ENCODE measurements around the gene EED. TPM values are rescaled to one million over a fixed set of nuclear protein-coding genes. Genes with fewer than 3 reads are reported as not detected.
A peak's percentile ranks its signal among the peaks of the same experiment; 100 is the strongest.

Gene EED
- total and polyA plus RNA-seq, 9 donors: 16.2 to 29.4 (median 17.2) TPM

DNA sequence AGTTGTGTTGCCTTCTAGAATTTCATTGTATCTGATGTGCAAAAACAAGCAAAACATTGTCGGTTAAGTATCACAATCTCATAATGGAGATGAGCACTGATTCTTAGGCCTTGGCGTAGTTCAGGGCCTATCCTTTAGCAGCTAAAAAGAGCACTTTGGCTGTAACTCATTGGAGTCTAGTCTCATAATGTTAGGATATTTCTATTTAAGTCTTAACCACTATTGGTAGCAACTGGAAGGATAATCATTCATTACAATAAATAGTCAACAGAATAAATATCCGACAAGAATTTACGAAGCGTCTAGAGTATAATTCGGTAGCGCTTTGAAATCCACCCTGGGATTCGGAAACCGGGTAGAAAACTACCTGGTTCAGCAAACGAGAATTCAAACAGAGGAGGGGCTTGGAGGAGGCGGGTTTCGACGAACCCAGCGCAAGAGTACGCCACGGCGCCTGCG lies 461 bp upstream of the EED start:
- no peaks in the 10 kb centered on the region for H3K36me3 ChIP-seq
- peaks cover 3% of the 10 kb centered on the region for H3K4me1 ChIP-seq (ENCODE audit: insufficient read depth)
- peak; percentile 86 to 89 (median 87) for DNase-seq
- no peaks in the 10 kb centered on the region for H3K9me3 ChIP-seq
- H3K27ac ChIP-seq: peak overlapping the region; percentile 69 to 97
- H3K4me3 ChIP-seq: peak overlapping the region; percentile 90
- 0 to 1% (median 1%) methylated on average over 18 of the region's 18 CpGs for WGBS, 3 donors
- TF ChIP-seq POLR2A (IDR thresholded peaks at IDR 0.05) (no peak), EP300 (IDR thresholded peaks at IDR 0.05) (no peak)
- TF ChIP-seq, protein P1, sequence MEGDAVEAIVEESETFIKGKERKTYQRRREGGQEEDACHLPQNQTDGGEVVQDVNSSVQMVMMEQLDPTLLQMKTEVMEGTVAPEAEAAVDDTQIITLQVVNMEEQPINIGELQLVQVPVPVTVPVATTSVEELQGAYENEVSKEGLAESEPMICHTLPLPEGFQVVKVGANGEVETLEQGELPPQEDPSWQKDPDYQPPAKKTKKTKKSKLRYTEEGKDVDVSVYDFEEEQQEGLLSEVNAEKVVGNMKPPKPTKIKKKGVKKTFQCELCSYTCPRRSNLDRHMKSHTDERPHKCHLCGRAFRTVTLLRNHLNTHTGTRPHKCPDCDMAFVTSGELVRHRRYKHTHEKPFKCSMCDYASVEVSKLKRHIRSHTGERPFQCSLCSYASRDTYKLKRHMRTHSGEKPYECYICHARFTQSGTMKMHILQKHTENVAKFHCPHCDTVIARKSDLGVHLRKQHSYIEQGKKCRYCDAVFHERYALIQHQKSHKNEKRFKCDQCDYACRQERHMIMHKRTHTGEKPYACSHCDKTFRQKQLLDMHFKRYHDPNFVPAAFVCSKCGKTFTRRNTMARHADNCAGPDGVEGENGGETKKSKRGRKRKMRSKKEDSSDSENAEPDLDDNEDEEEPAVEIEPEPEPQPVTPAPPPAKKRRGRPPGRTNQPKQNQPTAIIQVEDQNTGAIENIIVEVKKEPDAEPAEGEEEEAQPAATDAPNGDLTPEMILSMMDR (IDR thresholded peaks at IDR 0.05): no peak
- intact Hi-C loops (cut with DNase I): no loop called here
- H3K27me3 ChIP-seq: no peaks in the 10 kb centered on the region

DNA sequence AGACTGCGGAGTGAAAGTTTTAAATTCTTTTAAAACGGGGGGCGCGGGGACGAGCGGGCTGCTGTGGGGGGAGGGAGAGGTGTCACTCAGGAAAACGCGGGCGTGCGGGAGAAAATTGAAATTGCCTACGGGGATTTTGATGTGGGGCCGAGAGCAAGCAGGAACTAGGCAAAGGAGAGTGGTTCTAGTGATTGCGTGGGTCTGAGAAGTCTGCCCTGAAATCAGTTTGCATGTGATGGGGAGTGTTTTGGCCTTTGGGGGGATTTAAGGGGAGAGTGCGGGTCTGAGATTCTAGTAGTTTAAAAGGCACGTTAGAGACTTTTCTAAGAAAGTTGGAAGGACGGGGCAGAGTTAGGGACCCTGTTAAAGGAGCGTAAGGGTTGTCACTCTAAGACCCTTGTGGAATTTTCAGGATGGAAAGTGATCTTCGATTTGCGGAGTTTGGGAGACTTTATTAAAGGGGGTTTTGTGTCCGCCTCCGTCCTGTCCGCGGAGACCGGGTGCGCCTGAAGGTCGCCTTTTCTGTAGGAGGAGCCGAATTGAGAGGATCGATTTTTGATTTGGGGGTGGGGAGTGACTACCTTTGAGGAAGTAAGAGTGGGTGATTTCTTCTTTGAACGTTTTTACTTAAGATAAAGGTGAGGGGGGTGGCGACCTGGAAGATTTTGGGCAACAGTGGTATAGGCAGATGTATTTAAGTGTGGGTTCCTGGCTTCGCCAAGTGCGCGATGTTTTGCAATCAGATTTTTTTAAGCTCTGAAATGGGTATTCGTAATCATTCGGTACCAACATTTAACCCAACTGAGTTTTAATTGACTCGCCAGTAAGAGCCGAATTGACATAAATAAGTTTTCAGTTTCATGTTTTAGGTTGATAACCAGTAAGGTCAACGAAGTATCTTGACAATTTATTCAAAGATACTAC lies 1.1 kb downstream of the EED start:
- no peaks in the 10 kb centered on the region for H3K36me3 ChIP-seq
- H3K27me3 ChIP-seq: no peaks in the 10 kb centered on the region
- H3K9me3 ChIP-seq: no peaks in the 10 kb centered on the region
- 1% methylated on average over 38 of the region's 38 CpGs for WGBS, 3 donors
- peaks cover 3% of the 10 kb centered on the region for H3K4me1 ChIP-seq (ENCODE audit: insufficient read depth)
- DNase-seq: peak in 1 of 5 donors; percentile 18
- TF ChIP-seq EP300 (IDR thresholded peaks at IDR 0.05): no peak
- TF ChIP-seq, protein P1 (IDR thresholded peaks at IDR 0.05): no peak
- H3K27ac ChIP-seq: peak overlapping the region; percentile 34 to 97
- intact Hi-C loops (cut with DNase I): loop anchor here in 1 of 4 donors (2.0 kb wide), 1 partner anchor 53 kb away; no protein-coding TSS in a partner anchor
- peak overlapping the region; percentile 90 for H3K4me3 ChIP-seq

DNA sequence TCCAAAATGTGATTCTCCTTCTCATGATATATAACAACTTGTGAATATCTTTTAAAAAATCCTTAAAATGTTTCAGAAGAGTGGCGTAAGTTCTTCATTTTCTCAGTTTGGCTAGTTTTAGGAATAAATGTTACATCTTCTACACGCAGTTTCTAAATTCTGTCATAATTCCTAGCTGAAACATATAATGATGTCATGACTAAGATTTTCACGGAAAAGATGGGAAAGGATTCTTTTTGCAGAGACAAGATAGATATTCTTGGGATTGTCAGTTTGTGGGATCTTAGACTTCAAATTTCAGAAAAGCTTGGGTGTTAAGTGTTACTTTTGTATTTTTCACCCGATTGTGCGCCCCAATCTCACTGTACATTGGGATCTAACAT lies 1.7 kb downstream of the EED start:
- WGBS, 3 donors: 53 to 57% (median 54%) methylated on average over 5 of the region's 5 CpGs
- no peaks in the 10 kb centered on the region for H3K27me3 ChIP-seq
- no peaks in the 10 kb centered on the region for H3K36me3 ChIP-seq
- intact Hi-C loops (cut with DNase I): loop anchor here in 1 of 4 donors (2.0 kb wide), 1 partner anchor 53 kb away; no protein-coding TSS in a partner anchor
- H3K4me1 ChIP-seq (ENCODE audit: insufficient read depth): peaks cover 3% of the 10 kb centered on the region
- peak overlapping the region; percentile 90 for H3K4me3 ChIP-seq
- DNase-seq: no peak
- no peaks in the 10 kb centered on the region for H3K9me3 ChIP-seq
- TF ChIP-seq EP300 (IDR thresholded peaks at IDR 0.05) (no peak), POLR2A (IDR thresholded peaks at IDR 0.05) (no peak)
- TF ChIP-seq, protein P1 (IDR thresholded peaks at IDR 0.05): no peak
- no peak overlapping the region for H3K27ac ChIP-seq

DNA sequence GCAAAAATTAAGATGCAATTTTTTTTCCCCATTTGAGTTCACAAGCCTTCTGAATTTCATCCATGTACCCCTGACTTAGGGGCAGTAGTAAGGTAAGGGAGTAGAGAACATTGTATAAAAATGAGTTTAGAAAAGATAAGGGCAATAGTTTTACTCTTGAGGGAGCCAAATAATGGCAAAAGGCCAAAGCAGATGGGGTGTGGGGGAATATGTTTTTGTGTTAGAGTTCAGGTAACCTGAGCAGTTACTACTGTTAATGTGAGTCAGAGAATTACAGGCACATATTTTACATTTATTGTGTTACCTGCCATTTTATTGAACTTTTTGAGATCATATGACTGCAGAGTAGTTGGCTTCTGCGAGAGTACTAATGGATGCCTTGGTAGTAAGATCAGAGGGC lies 3.1 kb downstream of the EED start:
- H3K4me3 ChIP-seq: no peak overlapping the region
- H3K4me1 ChIP-seq (ENCODE audit: insufficient read depth): peaks cover 3% of the 10 kb centered on the region
- no peaks in the 10 kb centered on the region for H3K36me3 ChIP-seq
- no peak overlapping the region for H3K27ac ChIP-seq
- no peak for TF ChIP-seq POLR2A (IDR thresholded peaks at IDR 0.05)
- no peak for TF ChIP-seq EP300 (IDR thresholded peaks at IDR 0.05)
- TF ChIP-seq, protein P1 (IDR thresholded peaks at IDR 0.05): no peak
- DNase-seq: no peak
- intact Hi-C loops (cut with DNase I): loop anchor here in 1 of 4 donors (2.0 kb wide), 1 partner anchor 51 kb away; no protein-coding TSS in a partner anchor
- no peaks in the 10 kb centered on the region for H3K27me3 ChIP-seq
- 91 to 98% (median 96%) methylated on average over 1 of the region's 1 CpG for WGBS, 3 donors
- no peaks in the 10 kb centered on the region for H3K9me3 ChIP-seq
